ENCODE measurements around the gene HOXA6. TPM values are rescaled to one million over a fixed set of nuclear protein-coding genes. Genes with fewer than 3 reads are reported as not detected.

The HOXA6 gene
- total and polyA plus RNA-seq, 9 of the 15 experiments (the other 6 are each of a cell fraction or from before 2014, with no cell fraction given): not detected

GRCh38 chr7:27185854-27186667 lies 38.5 kb upstream of the HOXA6 start:
- Histone ChIP-seq H3K9ac (ENCODE audit: insufficient read depth in 1 of 2, low read depth in 2 of 2, low read length in 2 of 2) (no peak overlapping the region), H3K27me3 (ENCODE audit: control insufficient read depth in 2 of 2, insufficient read depth in 2 of 2, low read length in 2 of 2) (peaks cover 53 to 79% of the 10 kb centered on the region in 2 experiments), H3K4me2 (ENCODE audit: insufficient read depth, low read length) (no peak overlapping the region), H3K4me1 (replicated peaks in 1 of 2; ENCODE audit: control insufficient read depth in 2 of 2, insufficient read depth in 2 of 2, low read length in 2 of 2) (peaks cover 0 to 22% of the 10 kb centered on the region in 2 experiments; a peak in 2 of 5 replicates), H3K9me1 (ENCODE audit: control insufficient read depth, insufficient read depth, low read length) (no peaks in the 10 kb centered on the region), H2AFZ (ENCODE audit: low read depth, low read length) (no peak overlapping the region), H3K9me3 (replicated peaks; ENCODE audit: control insufficient read depth, insufficient read depth, low read depth, low read length) (no peaks in the 10 kb centered on the region), H3K36me3 (ENCODE audit: control insufficient read depth, insufficient read depth, low read length) (no peaks in the 10 kb centered on the region), H3K79me2 (ENCODE audit: control insufficient read depth, insufficient read depth, low read length) (no peaks in the 10 kb centered on the region), H4K20me1 (replicated peaks; ENCODE audit: control insufficient read depth, insufficient read depth, low read length) (no peaks in the 10 kb centered on the region), H3K27ac (ENCODE audit: extremely low read depth, low read depth, low read length) (no peak overlapping the region), H3K4me3 (no peak overlapping the region)
- ChIA-PET POLR2A (interaction anchor here (2.4 kb wide), 1 partner anchor 10 kb away, joined by 6 read pairs; no protein-coding TSS in a partner anchor), CTCF (ENCODE audit: low intra/inter-chr PET ratio) (no interaction called here)
- no peak for TF ChIP-seq POLR2B (IDR thresholded peaks at IDR 0.05; ENCODE audit: low read depth, partially characterized antibody)
- TF ChIP-seq SMARCA5 (IDR thresholded peaks at IDR 0.05): no peak
- no peak for TF ChIP-seq ZNF511 (CRISPR knock-in tag; IDR thresholded peaks at IDR 0.05)
- no peak for TF ChIP-seq E2F5 (CRISPR knock-in tag; IDR thresholded peaks at IDR 0.05)
- no peak for TF ChIP-seq ZBTB34 (CRISPR knock-in tag; IDR thresholded peaks at IDR 0.05)
- no peak for TF ChIP-seq ZBTB7A (IDR thresholded peaks at IDR 0.05; ENCODE audit: borderline replicate concordance, control insufficient read depth, low read depth, low read length)
- ATAC-seq (no peak), DNase-seq (ENCODE audit: extremely low read depth in 1 of 4, low spot score in 3 of 4) (no peak), FAIRE-seq (no peak)
- intact Hi-C loops (cut with micrococcal nuclease): no loop called here
- in situ Hi-C loops (cut with MboI): no loop called here
- no TSS peak for BruUV-seq (replicated peaks)
- WGBS (ENCODE audit: insufficient coverage, low coverage, missing lambda C conversion rate): 12% methylated on average over 24 of the region's 24 CpGs
